Activated B cell treated with CpG ODN at 0.5 μM for 24 hours (primary cell): Measurements from ENCODE around the gene RFTN1. TPM values are rescaled to one million over a fixed set of nuclear protein-coding genes. Genes with fewer than 3 reads are reported as not detected.

Source experiments
- ATAC-seq: fragments of 200-7000 bp; cut with Tn5 transposase; one replicate; pipeline ENCODE4 v1.10.0; 2021; ENCODE audit warnings: low read depth, mild to moderate bottlenecking, moderate library complexity
- CTCF ChIA-PET: fragments of 350-600 bp; sonication (Branson Sonifier 250); formaldehyde crosslinking; loops from one replicate; lab custom pipeline; 2021; ENCODE audit warnings: antibody characterized with exemption; lab: Charles Lee
- POLR2A ChIA-PET: fragments of 350-600 bp; sonication (Branson Sonifier 250); formaldehyde crosslinking; loops from one replicate; lab custom pipeline; 2021; ENCODE audit warnings: antibody characterized with exemption; lab: Charles Lee
- DNase-seq: peaks from one replicate; pipeline ENCODE4 v3.0.0; 2022
- H3K27ac Mint-ChIP-seq: one replicate; pipeline ENCODE4 v1.8.0; 2020; ENCODE audit warnings: mixed read lengths
- H3K27me3 Mint-ChIP-seq: one replicate; pipeline ENCODE4 v1.8.0; 2021; ENCODE audit warnings: mixed read lengths
- H3K36me3 Mint-ChIP-seq: one replicate; pipeline ENCODE4 v1.8.0; 2021; ENCODE audit warnings: low read depth, mixed read lengths
- H3K4me1 Mint-ChIP-seq: one replicate; pipeline ENCODE4 v1.8.0; 2021; ENCODE audit warnings: mixed read lengths
- H3K4me3 Mint-ChIP-seq: one replicate; pipeline ENCODE4 v1.8.0; 2020; ENCODE audit warnings: mild to moderate bottlenecking, mixed read lengths
- H3K9me3 Mint-ChIP-seq: one replicate; pipeline ENCODE4 v1.8.0; 2020; ENCODE audit warnings: mixed read lengths
- intact Hi-C: fragments of 100-400 bp; cut with micrococcal nuclease; formaldehyde crosslinking; loops from one replicate; pipeline ENCODE4 v1.15.1; 2024
- total RNA-seq: library from RNA; stranded (reverse); gene quantifications from 2 replicates; pipeline ENCODE4 v1.2.3, GENCODE V29; 2022
- TF ChIP-seq, protein P1 (sequence below): fragments of 200-600 bp; IDR thresholded peaks from one replicate; pipeline ENCODE4 v1.8.0; 2022; ENCODE audit warnings: antibody characterized with exemption, mild to moderate bottlenecking

RFTN1 gene
- total RNA-seq, 1 donor from 2014 or later, result 365 TPM

DNA sequence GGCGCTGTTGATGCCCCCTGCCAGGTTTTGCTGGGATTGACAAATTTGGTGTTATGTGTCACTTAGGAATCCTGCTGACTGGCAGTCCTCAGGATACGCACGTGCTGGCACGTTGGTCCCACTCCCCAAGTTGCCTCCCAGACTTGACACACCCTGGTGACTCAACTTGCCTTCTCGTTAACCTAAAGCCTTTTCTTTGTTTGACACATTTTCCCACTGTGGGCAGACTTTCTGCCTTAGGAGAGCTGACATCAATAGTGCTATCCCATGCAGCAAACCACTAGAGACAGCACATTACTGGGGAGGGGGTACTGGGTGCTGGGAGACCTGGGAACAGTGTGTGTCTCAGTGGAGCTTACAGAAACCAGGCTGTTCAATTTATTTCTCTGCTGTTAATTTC lies 144.2 kb downstream of the RFTN1 start:
- ChIA-PET CTCF (interaction anchor here (1.8 kb wide), 1 partner anchor 16 kb away, joined by 3 read pairs; no protein-coding TSS in a partner anchor), POLR2A (interaction anchor here (12.5 kb wide), 1 partner anchor 142 kb away, joined by 202 read pairs; the partner anchor contains the start of gene RFTN1)
- no peak overlapping the region for H3K4me3 Mint-ChIP-seq
- peak overlapping the region; percentile 56 for H3K27ac Mint-ChIP-seq
- DNase-seq, result no peak
- H3K9me3 Mint-ChIP-seq, result no peaks in the 10 kb centered on the region
- peaks cover 94% of the 10 kb centered on the region for H3K4me1 Mint-ChIP-seq
- intact Hi-C loops, result no loop called here
- TF ChIP-seq, protein P1, sequence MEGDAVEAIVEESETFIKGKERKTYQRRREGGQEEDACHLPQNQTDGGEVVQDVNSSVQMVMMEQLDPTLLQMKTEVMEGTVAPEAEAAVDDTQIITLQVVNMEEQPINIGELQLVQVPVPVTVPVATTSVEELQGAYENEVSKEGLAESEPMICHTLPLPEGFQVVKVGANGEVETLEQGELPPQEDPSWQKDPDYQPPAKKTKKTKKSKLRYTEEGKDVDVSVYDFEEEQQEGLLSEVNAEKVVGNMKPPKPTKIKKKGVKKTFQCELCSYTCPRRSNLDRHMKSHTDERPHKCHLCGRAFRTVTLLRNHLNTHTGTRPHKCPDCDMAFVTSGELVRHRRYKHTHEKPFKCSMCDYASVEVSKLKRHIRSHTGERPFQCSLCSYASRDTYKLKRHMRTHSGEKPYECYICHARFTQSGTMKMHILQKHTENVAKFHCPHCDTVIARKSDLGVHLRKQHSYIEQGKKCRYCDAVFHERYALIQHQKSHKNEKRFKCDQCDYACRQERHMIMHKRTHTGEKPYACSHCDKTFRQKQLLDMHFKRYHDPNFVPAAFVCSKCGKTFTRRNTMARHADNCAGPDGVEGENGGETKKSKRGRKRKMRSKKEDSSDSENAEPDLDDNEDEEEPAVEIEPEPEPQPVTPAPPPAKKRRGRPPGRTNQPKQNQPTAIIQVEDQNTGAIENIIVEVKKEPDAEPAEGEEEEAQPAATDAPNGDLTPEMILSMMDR, result no peak
- peaks cover 82% of the 10 kb centered on the region for H3K36me3 Mint-ChIP-seq
- ATAC-seq, result no peak
- no peaks in the 10 kb centered on the region for H3K27me3 Mint-ChIP-seq

DNA sequence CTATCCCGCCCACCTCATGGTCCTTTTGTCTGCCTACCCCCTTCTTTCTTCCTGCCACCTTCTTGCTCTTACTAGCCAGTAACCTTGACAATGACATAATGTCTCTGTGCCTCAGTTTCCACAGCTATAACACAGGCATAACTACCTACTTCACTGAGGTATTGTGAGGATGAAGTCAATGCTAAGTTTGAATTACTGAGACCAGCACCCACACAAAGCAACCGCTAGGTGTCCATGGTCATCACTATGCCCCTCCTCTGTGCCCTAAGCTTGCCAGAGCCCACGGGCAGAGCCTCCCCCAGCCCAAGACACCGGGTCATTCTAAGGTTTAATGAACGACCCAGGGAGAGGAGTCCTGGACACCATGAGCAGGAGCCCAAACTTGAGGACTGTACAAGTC lies 146.9 kb downstream of the RFTN1 start:
- Mint-ChIP-seq H3K36me3 (peaks cover 89% of the 10 kb centered on the region), H3K27me3 (no peaks in the 10 kb centered on the region), H3K27ac (no peak overlapping the region), H3K9me3 (no peaks in the 10 kb centered on the region), H3K4me3 (no peak overlapping the region), H3K4me1 (peaks cover 71% of the 10 kb centered on the region)
- ATAC-seq, result no peak
- intact Hi-C loops, result no loop called here
- DNase-seq, result no peak
- ChIA-PET POLR2A (interaction anchor here (2.1 kb wide), 1 partner anchor 12 kb away, joined by 6 read pairs; no protein-coding TSS in a partner anchor), CTCF (no interaction called here)
- TF ChIP-seq, protein P1, result no peak

DNA sequence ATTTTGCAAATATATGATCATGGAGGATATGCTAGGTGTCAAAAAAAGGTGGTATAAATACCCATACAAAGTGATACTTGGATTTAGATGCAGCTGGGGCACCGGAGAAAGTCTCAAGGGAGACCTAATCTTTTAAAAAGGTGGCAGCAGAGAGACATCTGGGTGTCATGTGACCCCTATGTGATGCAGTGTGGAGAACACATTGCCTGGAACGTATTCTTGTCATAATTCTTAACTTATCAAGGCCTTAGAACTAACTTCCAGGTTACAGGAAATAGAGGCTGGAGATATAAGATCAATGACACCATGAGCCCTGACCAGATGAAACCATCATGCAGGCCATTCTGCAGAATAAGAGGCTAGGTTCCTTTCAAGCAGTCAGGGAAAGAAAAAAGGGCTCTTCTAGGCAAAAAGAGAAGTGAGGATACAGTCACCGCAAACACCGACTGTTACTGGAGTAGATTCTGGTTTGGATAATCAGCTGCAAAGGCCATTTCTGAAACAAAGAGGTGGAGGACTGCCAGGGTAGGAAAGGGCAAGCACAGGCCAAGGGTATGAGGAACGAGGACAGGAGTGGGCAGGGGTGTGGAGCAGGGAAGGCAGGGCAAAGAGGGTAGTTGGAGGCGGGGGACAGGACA lies 147.9 kb downstream of the RFTN1 start:
- H3K36me3 Mint-ChIP-seq, result peaks cover 90% of the 10 kb centered on the region
- no peaks in the 10 kb centered on the region for H3K27me3 Mint-ChIP-seq
- ChIA-PET CTCF (interaction anchor here (0.6 kb wide), 1 partner anchor 46 kb away, joined by 3 read pairs; no protein-coding TSS in a partner anchor), POLR2A (interaction anchor here (1.1 to 2.1 kb wide), 2 partner anchors 13 to 146 kb away, joined by 4 to 6 read pairs; no protein-coding TSS in a partner anchor)
- intact Hi-C loops, result no loop called here
- H3K27ac Mint-ChIP-seq, result peak overlapping the region; percentile 30
- H3K9me3 Mint-ChIP-seq, result no peaks in the 10 kb centered on the region
- ATAC-seq (peak; percentile 73), DNase-seq (no peak)
- H3K4me3 Mint-ChIP-seq, result peak overlapping the region; percentile 32
- TF ChIP-seq, protein P1, result no peak
- H3K4me1 Mint-ChIP-seq, result peaks cover 61% of the 10 kb centered on the region

DNA sequence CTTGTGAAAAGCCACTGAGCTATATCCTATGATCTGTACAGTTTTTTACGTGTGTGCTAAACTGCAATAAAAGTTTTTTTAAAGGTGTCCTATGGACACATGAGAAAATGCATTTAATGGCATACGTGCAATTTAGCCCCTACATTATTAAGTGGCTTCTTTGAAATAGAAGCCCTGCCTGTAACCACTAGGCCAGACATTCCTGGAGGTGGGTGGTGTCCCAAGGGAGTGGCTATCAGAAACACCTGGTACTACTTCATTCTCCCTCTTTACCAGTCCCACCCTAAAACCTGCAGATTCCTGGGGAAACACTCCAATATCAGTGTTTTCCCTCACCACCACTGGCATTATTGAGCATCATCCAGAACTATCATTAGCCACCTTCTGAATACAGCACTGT lies 148.5 kb downstream of the RFTN1 start:
- H3K36me3 Mint-ChIP-seq, result peaks cover 84% of the 10 kb centered on the region
- H3K27ac Mint-ChIP-seq, result no peak overlapping the region
- H3K9me3 Mint-ChIP-seq, result no peaks in the 10 kb centered on the region
- ChIA-PET CTCF (no interaction called here), POLR2A (interaction anchor here (1.1 to 2.1 kb wide), 2 partner anchors 14 to 147 kb away, joined by 4 to 6 read pairs; no protein-coding TSS in a partner anchor)
- intact Hi-C loops, result no loop called here
- no peak for ATAC-seq
- H3K4me3 Mint-ChIP-seq, result no peak overlapping the region
- DNase-seq, result no peak
- TF ChIP-seq, protein P1, result no peak
- H3K27me3 Mint-ChIP-seq, result no peaks in the 10 kb centered on the region
- H3K4me1 Mint-ChIP-seq, result peaks cover 55% of the 10 kb centered on the region

DNA sequence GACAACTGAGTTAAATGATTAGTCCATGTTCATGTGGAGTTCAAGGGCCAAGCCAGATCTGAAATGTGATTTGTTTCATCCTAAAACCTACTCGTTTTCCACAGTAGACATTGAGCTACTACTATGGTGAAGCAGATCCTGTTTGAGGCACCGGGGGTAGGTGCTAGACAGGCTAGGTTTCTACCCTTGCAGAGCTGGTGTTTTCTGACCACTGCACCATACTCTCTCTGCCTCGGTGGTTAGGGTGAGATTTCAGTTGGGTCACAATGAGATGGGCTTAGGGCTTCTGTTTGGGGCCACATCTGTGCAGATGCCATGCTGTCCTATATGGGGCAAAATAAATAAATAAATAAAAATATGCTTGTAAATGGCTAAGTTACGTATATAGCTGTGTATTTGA lies 149.2 kb downstream of the RFTN1 start:
- H3K36me3 Mint-ChIP-seq, result peaks cover 82% of the 10 kb centered on the region
- ChIA-PET POLR2A (no interaction called here), CTCF (no interaction called here)
- DNase-seq, result no peak
- no peaks in the 10 kb centered on the region for H3K9me3 Mint-ChIP-seq
- peaks cover 52% of the 10 kb centered on the region for H3K4me1 Mint-ChIP-seq
- TF ChIP-seq, protein P1, result no peak
- H3K27ac Mint-ChIP-seq, result peak overlapping the region; percentile 38
- H3K27me3 Mint-ChIP-seq, result no peaks in the 10 kb centered on the region
- intact Hi-C loops, result no loop called here
- no peak for ATAC-seq
- no peak overlapping the region for H3K4me3 Mint-ChIP-seq
